GM12878 (cell line): Measurements from ENCODE around the gene COL26A1. TPM values are rescaled to one million over a fixed set of nuclear protein-coding genes. Genes with fewer than 3 reads are reported as not detected.

Experiments
- ATAC-seq: fragments of 200-7000 bp; cut with Tn5 transposase; 3 replicates; pipeline ENCODE4 v1.9.1; 2020; ENCODE audit warnings: mild to moderate bottlenecking, moderate library complexity
- BruUV-seq: library from RNA; stranded (reverse); fragments of 400-500 nt; replicated peaks from 2 replicates; lab custom pipeline; 2021; lab: Mats Ljungman, UMichigan
- CTCF ChIA-PET: fragments of 300-600 bp; sonication (Branson Sonifier 250); formaldehyde crosslinking; extraction: SDS; loops from one replicate; lab custom pipeline; 2021; ENCODE audit warnings: inconsistent platforms; lab: Yijun Ruan, JAX
- POLR2A ChIA-PET: fragments of 350-600 bp; formaldehyde crosslinking; extraction: SDS; loops from one replicate; lab custom pipeline; 2021; ENCODE audit warnings: inconsistent platforms; lab: Charles Lee
- RAD21 ChIA-PET: fragments of 300-600 bp; sonication (Branson Sonifier 250); formaldehyde crosslinking; loops from one replicate; lab custom pipeline; 2023; ENCODE audit warnings: antibody characterized with exemption; ENCODE audit not compliant: unreplicated experiment; lab: Charles Lee
- SMC1A ChIA-PET: fragments of 300-600 bp; sonication (Branson Sonifier 250); formaldehyde crosslinking; loops from one replicate; lab custom pipeline; 2023; ENCODE audit not compliant: unreplicated experiment, uncharacterized antibody; lab: Charles Lee
- DNase-seq: peaks from one replicate; pipeline ENCODE4 v3.0.0-alpha.2; 2011; ENCODE audit warnings: low read depth, low spot score
- FAIRE-seq: peaks from 3 replicates; lab custom pipeline; 2011; peaks lifted over from hg19 to GRCh38; lab: Jason Lieb, UNC
- H2AFZ ChIP-seq: 2 replicates; pipeline ENCODE4 v1.6.0; 2011; ENCODE audit warnings: low read depth, low read length, control low read depth; ENCODE audit not compliant: control insufficient read depth
- H3K27ac ChIP-seq: 2 replicates; pipeline ENCODE4 v1.5.1; 2011; ENCODE audit warnings: control low read depth; ENCODE audit not compliant: control insufficient read depth, insufficient read depth
- H3K27me3 ChIP-seq, 2 experiments: replicated peaks in 1 of 2; 2 replicates each; pipeline versions ENCODE4 v1.6.0 to v1.6.1; 2011; ENCODE audit warnings: low read length in 1 of 2; ENCODE audit not compliant: control insufficient read depth in 2 of 2, insufficient read depth in 2 of 2
- H3K36me3 ChIP-seq, 2 experiments: 2 replicates each; pipeline ENCODE4 v1.5.1; 2011; ENCODE audit warnings: low read length in 1 of 2; ENCODE audit not compliant: control insufficient read depth in 2 of 2, insufficient read depth in 2 of 2
- H3K4me1 ChIP-seq: 2 replicates; pipeline ENCODE4 v1.6.1; 2011; ENCODE audit warnings: mild to moderate bottlenecking, low read length, moderate library complexity, mixed read lengths; ENCODE audit not compliant: control insufficient read depth, insufficient read depth
- H3K4me2 ChIP-seq: 2 replicates; pipeline ENCODE4 v1.6.0; 2011; ENCODE audit warnings: control low read depth; ENCODE audit not compliant: control insufficient read depth, insufficient read depth
- H3K4me3 ChIP-seq: fragments of 200-600 bp; sonication (generic); 2 replicates; pipeline ENCODE4 v1.5.1; 2016
- H3K79me2 ChIP-seq: 2 replicates; pipeline ENCODE4 v1.6.0; 2011; ENCODE audit warnings: low read length; ENCODE audit not compliant: control insufficient read depth, insufficient read depth
- H3K9ac ChIP-seq: 2 replicates; pipeline ENCODE4 v1.8.0; 2011; ENCODE audit warnings: low read length, control low read depth, mixed read lengths; ENCODE audit not compliant: control insufficient read depth, insufficient read depth
- H3K9me3 ChIP-seq: replicated peaks from 3 replicates; pipeline ENCODE4 v1.5.1; 2011; ENCODE audit warnings: mild to moderate bottlenecking, low read length; ENCODE audit not compliant: control insufficient read depth, insufficient read depth
- H4K20me1 ChIP-seq: 2 replicates; pipeline ENCODE4 v1.6.0; 2011; ENCODE audit not compliant: control insufficient read depth, insufficient read depth
- CBX5 ChIP-seq: sonication (generic); IDR thresholded peaks from 2 replicates; pipeline ENCODE4 v1.6.1; 2016; ENCODE audit warnings: low read depth, moderate library complexity, mild to moderate bottlenecking, inconsistent platforms
- GABPA ChIP-seq: IDR thresholded peaks from 2 replicates; pipeline ENCODE4 v1.6.1; 2014; ENCODE audit warnings: antibody characterized with exemption, low read depth, mild to moderate bottlenecking, inconsistent platforms
- HDAC2 ChIP-seq: fragments of 200-600 bp; sonication (generic); IDR thresholded peaks from 2 replicates; pipeline ENCODE4 v1.6.1; 2017
- IKZF1 ChIP-seq: fragments of 450-650 bp; conservative IDR thresholded peaks from 2 replicates; pipeline ENCODE4 v1.6.1; 2017; ENCODE audit warnings: antibody characterized with exemption, mild to moderate bottlenecking
- IRF4 ChIP-seq: IDR thresholded peaks from 2 replicates; pipeline ENCODE4 v1.6.1; 2011; ENCODE audit warnings: low read depth, low read length
- KAT2A ChIP-seq: conservative IDR thresholded peaks from 2 replicates; pipeline ENCODE4 v1.6.1; 2011; ENCODE audit warnings: low read depth, low read length; ENCODE audit not compliant: control insufficient read depth
- KDM1A ChIP-seq: fragments of 200-600 bp; sonication (generic); IDR thresholded peaks from 2 replicates; pipeline ENCODE4 v1.6.1; 2016; ENCODE audit warnings: borderline replicate concordance
- RAD51 ChIP-seq: fragments of 450-650 bp; IDR thresholded peaks from 2 replicates; pipeline ENCODE4 v1.6.1; 2016; ENCODE audit warnings: moderate library complexity, mild to moderate bottlenecking, inconsistent platforms
- SP1 ChIP-seq: IDR thresholded peaks from one replicate; pipeline ENCODE4 v1.6.1; 2011; ENCODE audit warnings: low read depth, low read length
- TAF1 ChIP-seq: IDR thresholded peaks from 2 replicates; pipeline ENCODE4 v1.6.1; 2011; ENCODE audit warnings: mild to moderate bottlenecking, low read depth, low read length, borderline replicate concordance
- TCF7 ChIP-seq: IDR thresholded peaks from 2 replicates; pipeline ENCODE4 v1.6.1; 2014; ENCODE audit warnings: antibody characterized with exemption, borderline replicate concordance
- YBX1 ChIP-seq: fragments of 450-650 bp; IDR thresholded peaks from 2 replicates; pipeline ENCODE4 v1.6.1; 2016; ENCODE audit warnings: antibody characterized with exemption
- ZNF207 ChIP-seq: fragments of 450-650 bp; IDR thresholded peaks from 2 replicates; pipeline ENCODE4 v1.6.1; 2014; ENCODE audit warnings: antibody characterized with exemption, mild to moderate bottlenecking, borderline replicate concordance
- ZNF217 ChIP-seq: fragments of 450-650 bp; IDR thresholded peaks from 2 replicates; pipeline ENCODE4 v1.6.1; 2017; ENCODE audit warnings: antibody characterized with exemption, mild to moderate bottlenecking
- WGBS: methylation state at CpG from one replicate; pipeline ENCODE4 v1.1.6; 2016; ENCODE audit warnings: low lambda C conversion rate; ENCODE audit not compliant: insufficient replicate concordance, insufficient coverage; ENCODE audit errors: missing lambda C conversion rate; 5-methylcytosine and 5-hydroxymethylcytosine counted together
- in situ Hi-C: fragments of 300-500 bp; cut with MboI; formaldehyde crosslinking; loops from 9 replicates; pipeline ENCODE4 v1.14.3; 2018; ENCODE audit warnings: mixed read lengths
- intact Hi-C: fragments of 100-400 bp; cut with micrococcal nuclease; formaldehyde crosslinking; loops from one replicate; pipeline ENCODE4 v1.14.2; 2022; ENCODE audit not compliant: unreplicated experiment
- polyA plus RNA-seq, 11 experiments: library from polyadenylated mRNA; depleted of rRNA in 4 of 11; unstranded in 6 of 11; stranded (reverse) in 5 of 11; fragments of >200 nt; fragmentation: Nextera tagmentation in 4 of 11; fragmentation: Illumina TruSeq in 1 of 11; extraction: Ambion mirVana in 4 of 11; extraction: Trizol in 1 of 11; gene quantifications; 1 replicate in 1 of 11; 2 replicates in 10 of 11; pipeline versions ENCODE4 v1.2.1 to v1.2.3, GENCODE V29; 2011 to 2016; ENCODE audit warnings: inconsistent platforms in 2 of 11, missing spikeins in 2 of 11, low read depth in 1 of 11
- total RNA-seq, 4 experiments: library from RNA; depleted of rRNA in 3 of 4; stranded (reverse); fragments of >200 nt in 3 of 4; fragmentation: Illumina TruSeq in 1 of 4; extraction: Trizol in 1 of 4; gene quantifications; 2 replicates each; pipeline versions ENCODE4 v1.2.1 to v1.2.3, GENCODE V29; 2013 to 2021
- TF ChIP-seq, protein P1 (sequence below): IDR thresholded peaks from 2 replicates; pipeline ENCODE4 v1.6.1; 2012; ENCODE audit warnings: low read depth, low read length, improper control_type of control experiment
- TF ChIP-seq, protein P2 (sequence below): fragments of 450-650 bp; IDR thresholded peaks from 2 replicates; pipeline ENCODE4 v1.6.1; 2017; ENCODE audit warnings: borderline replicate concordance
- TF ChIP-seq, protein P3 (sequence below): fragments of 450-650 bp; IDR thresholded peaks from 2 replicates; pipeline ENCODE4 v1.6.1; 2016; ENCODE audit warnings: mild to moderate bottlenecking

The COL26A1 gene
- total and polyA plus RNA-seq, 10 of the 15 experiments (the other 5 are each of a cell fraction or from before 2014, with no cell fraction given) = 0.08 TPM; not detected in 9

DNA sequence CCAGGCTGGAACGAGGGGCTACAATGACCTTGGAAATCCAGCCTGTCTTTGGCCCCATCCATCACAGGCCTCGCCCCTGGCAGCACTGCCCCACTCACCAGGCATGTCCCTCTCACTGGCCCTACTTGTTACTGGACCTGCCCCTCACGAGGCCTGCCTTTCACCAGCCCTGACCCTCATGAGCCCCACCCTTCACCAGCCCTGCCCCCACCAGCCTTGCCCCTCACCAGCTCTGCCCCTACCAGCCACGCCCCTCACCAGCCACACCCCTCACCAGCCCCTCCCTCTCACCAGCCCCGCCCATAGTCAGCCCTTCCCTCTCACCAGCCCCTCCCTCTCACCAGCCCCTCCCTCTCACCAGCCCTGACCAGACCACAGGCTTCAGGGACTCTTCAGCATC lies 57.8 kb downstream of the COL26A1 start (continued):
- TF ChIP-seq, protein P1, sequence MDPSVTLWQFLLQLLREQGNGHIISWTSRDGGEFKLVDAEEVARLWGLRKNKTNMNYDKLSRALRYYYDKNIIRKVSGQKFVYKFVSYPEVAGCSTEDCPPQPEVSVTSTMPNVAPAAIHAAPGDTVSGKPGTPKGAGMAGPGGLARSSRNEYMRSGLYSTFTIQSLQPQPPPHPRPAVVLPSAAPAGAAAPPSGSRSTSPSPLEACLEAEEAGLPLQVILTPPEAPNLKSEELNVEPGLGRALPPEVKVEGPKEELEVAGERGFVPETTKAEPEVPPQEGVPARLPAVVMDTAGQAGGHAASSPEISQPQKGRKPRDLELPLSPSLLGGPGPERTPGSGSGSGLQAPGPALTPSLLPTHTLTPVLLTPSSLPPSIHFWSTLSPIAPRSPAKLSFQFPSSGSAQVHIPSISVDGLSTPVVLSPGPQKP = no peak
- TF ChIP-seq HDAC2 (no peak), IRF4 (no peak), CBX5 (no peak)
- TF ChIP-seq, all 136 proteins: peak for 0

DNA sequence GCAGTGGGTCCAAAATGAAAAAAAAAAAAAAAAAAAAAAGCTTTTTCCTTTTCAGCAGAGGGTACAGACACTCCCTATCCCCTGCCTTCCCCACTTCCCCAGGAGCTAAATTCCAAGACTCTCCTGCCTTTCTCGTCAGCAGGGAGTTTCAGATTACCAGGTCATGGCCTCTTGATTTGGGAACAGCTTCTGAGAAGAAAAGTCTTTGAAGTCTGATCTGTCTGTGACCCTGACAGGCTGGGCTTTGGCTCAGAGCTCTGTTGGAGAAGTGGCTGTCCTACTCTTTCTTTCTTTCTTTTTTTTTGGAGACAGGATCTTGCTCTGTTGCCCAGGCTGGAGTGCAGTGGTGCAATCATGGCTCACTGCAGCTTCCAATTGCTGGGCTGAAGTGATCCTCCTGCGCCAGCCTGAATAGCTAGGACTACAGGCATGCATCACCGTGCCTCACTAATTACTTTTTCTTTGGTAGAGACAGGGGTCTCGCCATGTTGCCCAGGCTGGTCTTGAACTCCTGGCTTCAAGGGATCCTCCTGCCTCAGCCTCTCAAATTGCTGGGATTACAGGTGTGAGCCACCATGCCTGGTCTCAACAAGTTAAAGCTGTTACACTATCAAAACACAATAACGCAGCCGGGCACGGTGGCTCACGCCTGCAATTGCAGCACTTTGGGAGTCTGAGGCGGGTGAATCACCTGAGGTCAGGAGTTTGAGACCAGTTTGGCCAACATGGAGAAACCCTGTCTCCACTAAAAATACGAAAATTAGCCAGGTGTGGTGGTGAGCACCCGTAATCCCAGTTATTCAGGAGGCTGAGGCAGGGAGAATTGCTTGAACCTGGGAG lies 59.9 kb downstream of the COL26A1 start:
- H3K4me2 ChIP-seq = no peak overlapping the region
- ATAC-seq (no peak), DNase-seq (no peak), FAIRE-seq (no peak)
- WGBS = 41% methylated on average over 11 of the region's 11 CpGs
- BruUV-seq = no TSS peak
- TF ChIP-seq RAD51 (no peak), TAF1 (no peak), SP1 (no peak), TCF7 (no peak), KAT2A (no peak), KDM1A (no peak), IKZF1 (no peak), ZNF217 (no peak), GABPA (no peak), CBX5 (no peak), YBX1 (no peak), ZNF207 (no peak)
- TF ChIP-seq, protein P2, sequence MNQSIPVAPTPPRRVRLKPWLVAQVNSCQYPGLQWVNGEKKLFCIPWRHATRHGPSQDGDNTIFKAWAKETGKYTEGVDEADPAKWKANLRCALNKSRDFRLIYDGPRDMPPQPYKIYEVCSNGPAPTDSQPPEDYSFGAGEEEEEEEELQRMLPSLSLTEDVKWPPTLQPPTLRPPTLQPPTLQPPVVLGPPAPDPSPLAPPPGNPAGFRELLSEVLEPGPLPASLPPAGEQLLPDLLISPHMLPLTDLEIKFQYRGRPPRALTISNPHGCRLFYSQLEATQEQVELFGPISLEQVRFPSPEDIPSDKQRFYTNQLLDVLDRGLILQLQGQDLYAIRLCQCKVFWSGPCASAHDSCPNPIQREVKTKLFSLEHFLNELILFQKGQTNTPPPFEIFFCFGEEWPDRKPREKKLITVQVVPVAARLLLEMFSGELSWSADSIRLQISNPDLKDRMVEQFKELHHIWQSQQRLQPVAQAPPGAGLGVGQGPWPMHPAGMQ = no peak
- TF ChIP-seq, protein P3, sequence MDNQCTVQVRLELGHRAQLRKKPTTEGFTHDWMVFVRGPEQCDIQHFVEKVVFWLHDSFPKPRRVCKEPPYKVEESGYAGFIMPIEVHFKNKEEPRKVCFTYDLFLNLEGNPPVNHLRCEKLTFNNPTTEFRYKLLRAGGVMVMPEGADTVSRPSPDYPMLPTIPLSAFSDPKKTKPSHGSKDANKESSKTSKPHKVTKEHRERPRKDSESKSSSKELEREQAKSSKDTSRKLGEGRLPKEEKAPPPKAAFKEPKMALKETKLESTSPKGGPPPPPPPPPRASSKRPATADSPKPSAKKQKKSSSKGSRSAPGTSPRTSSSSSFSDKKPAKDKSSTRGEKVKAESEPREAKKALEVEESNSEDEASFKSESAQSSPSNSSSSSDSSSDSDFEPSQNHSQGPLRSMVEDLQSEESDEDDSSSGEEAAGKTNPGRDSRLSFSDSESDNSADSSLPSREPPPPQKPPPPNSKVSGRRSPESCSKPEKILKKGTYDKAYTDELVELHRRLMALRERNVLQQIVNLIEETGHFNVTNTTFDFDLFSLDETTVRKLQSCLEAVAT = no peak
- H3K4me3 ChIP-seq = no peak overlapping the region
- H4K20me1 ChIP-seq = no peaks in the 10 kb centered on the region
- no peaks in the 10 kb centered on the region for H3K4me1 ChIP-seq
- SMC1A ChIA-PET = interaction anchor here (0.5 to 1.1 kb wide), 2 partner anchors 12 to 146 kb away, joined by 3 read pairs; no protein-coding TSS in a partner anchor
- no peaks in the 10 kb centered on the region for H3K36me3 ChIP-seq
- no peaks in the 10 kb centered on the region for H3K9me3 ChIP-seq
- no peak overlapping the region for H3K27ac ChIP-seq
- no peak overlapping the region for H3K9ac ChIP-seq
- RAD21 ChIA-PET = no interaction called here
- H3K27me3 ChIP-seq = no peaks in the 10 kb centered on the region; a peak in 1 of 4 replicates
- H2AFZ ChIP-seq = no peak overlapping the region
- intact Hi-C loops (no loop called here), in situ Hi-C loops (no loop called here)
- POLR2A ChIA-PET = no interaction called here
- no peaks in the 10 kb centered on the region for H3K79me2 ChIP-seq
- CTCF ChIA-PET = interaction anchor here (0.8 to 0.9 kb wide), 2 partner anchors 11 to 35 kb away, joined by 3 read pairs; no protein-coding TSS in a partner anchor
